Suppressor macrophage (primary cell): ENCODE measurements around the gene ZNG1F.
"Not testable (repeated sequence)": the region's sequence is repeated elsewhere in the genome, so short reads cannot be mapped to it uniquely, and the experiment has no call there.

Experiments used
- DNase-seq, 4 experiments: peaks; one replicate each; pipeline ENCODE4 v3.0.0-alpha.2; 2020 to 2022

ZNG1F gene

GRCh38 chr9:41123396-41123795, 65.7 kb downstream of the ZNG1F start:
- not testable (repeated sequence) for DNase-seq

GRCh38 chr9:41120696-41121095, 68.4 kb downstream of the ZNG1F start:
- DNase-seq = not testable (repeated sequence)

GRCh38 chr9:41119719-41120118, 69.4 kb downstream of the ZNG1F start:
- not testable (repeated sequence) for DNase-seq

GRCh38 chr9:41119311-41119710, 69.8 kb downstream of the ZNG1F start:
- DNase-seq = not testable (repeated sequence)

- DNase-seq = not testable (repeated sequence)
Measured at GRCh38 chr9:41113348-41113747, 75.8 kb downstream of the ZNG1F start.

- DNase-seq = not testable (repeated sequence)
Measured at GRCh38 chr9:41111414-41111813, 77.7 kb downstream of the ZNG1F start.

GRCh38 chr9:41110913-41111312, 78.2 kb downstream of the ZNG1F start:
- peak in 1 of 4 experiments; percentile 17 for DNase-seq

- not testable (repeated sequence) for DNase-seq
Measured at GRCh38 chr9:41109253-41109652, 79.9 kb downstream of the ZNG1F start.

GRCh38 chr9:41108816-41109215, 80.3 kb downstream of the ZNG1F start:
- DNase-seq = not testable (repeated sequence)

GRCh38 chr9:41106472-41107116, 82.5 kb downstream of the ZNG1F start:
- not testable (repeated sequence) for DNase-seq

- DNase-seq = not testable (repeated sequence)
Measured at GRCh38 chr9:41105557-41106253, 83.4 kb downstream of the ZNG1F start.

- DNase-seq = not testable (repeated sequence)
Measured at GRCh38 chr9:41104542-41104941, 84.6 kb downstream of the ZNG1F start.

- not testable (repeated sequence) for DNase-seq
Measured at GRCh38 chr9:41100508-41100907, 88.6 kb downstream of the ZNG1F start.

- peak in 1 of 4 experiments; percentile 13 for DNase-seq
Measured at GRCh38 chr9:41098759-41099158, 90.4 kb downstream of the ZNG1F start.

- not testable (repeated sequence) for DNase-seq
Measured at GRCh38 chr9:41095060-41095459, 94.1 kb downstream of the ZNG1F start.

- not testable (repeated sequence) for DNase-seq
Measured at GRCh38 chr9:41094010-41094773, 94.9 kb downstream of the ZNG1F start.

GRCh38 chr9:41090922-41091321, 98.2 kb downstream of the ZNG1F start:
- DNase-seq = not testable (repeated sequence)

GRCh38 chr9:41090386-41090785, 98.7 kb downstream of the ZNG1F start:
- DNase-seq = not testable (repeated sequence)

GRCh38 chr9:41088450-41089059, 100.6 kb downstream of the ZNG1F start:
- not testable (repeated sequence) for DNase-seq

- not testable (repeated sequence) for DNase-seq
Measured at GRCh38 chr9:41087929-41088328, 101.2 kb downstream of the ZNG1F start.

- not testable (repeated sequence) for DNase-seq
Measured at GRCh38 chr9:41087157-41087780, 101.8 kb downstream of the ZNG1F start.

- not testable (repeated sequence) for DNase-seq
Measured at GRCh38 chr9:41086685-41087084, 102.4 kb downstream of the ZNG1F start.
